Measurements from ENCODE around the gene TMPRSS6.

DNA sequence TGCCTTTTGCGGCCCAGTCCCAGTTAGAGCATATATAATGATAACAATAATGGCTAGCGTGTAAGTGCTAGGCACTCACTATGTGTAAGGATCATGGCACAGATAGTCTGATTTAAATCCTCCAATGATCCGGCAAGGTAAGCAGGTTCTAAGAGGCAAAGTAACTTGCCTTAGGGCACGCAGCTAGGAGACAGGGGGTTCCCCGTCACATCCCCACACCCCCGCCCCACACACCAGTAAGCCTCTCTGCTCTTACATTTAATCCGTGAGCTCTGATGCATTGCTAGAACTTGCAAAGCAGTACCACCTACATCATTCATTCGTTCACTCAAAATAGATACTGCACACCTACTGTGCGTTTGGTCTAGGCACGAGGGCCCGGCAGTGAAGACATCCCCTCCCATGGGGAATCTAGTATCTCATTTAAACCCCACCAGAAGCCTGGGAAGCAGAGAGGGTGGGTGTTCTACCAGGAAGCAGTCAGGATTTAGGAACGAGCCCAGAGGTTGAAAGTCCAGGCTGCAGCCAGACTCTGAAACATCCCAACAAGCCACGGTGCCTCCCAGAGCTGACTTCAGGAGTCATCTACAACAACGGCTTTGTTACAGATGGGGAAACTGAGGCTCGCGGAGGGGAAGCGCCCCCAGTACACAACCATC, 20.6 kb downstream of the TMPRSS6 start:
- TF ChIP-seq, protein P1, sequence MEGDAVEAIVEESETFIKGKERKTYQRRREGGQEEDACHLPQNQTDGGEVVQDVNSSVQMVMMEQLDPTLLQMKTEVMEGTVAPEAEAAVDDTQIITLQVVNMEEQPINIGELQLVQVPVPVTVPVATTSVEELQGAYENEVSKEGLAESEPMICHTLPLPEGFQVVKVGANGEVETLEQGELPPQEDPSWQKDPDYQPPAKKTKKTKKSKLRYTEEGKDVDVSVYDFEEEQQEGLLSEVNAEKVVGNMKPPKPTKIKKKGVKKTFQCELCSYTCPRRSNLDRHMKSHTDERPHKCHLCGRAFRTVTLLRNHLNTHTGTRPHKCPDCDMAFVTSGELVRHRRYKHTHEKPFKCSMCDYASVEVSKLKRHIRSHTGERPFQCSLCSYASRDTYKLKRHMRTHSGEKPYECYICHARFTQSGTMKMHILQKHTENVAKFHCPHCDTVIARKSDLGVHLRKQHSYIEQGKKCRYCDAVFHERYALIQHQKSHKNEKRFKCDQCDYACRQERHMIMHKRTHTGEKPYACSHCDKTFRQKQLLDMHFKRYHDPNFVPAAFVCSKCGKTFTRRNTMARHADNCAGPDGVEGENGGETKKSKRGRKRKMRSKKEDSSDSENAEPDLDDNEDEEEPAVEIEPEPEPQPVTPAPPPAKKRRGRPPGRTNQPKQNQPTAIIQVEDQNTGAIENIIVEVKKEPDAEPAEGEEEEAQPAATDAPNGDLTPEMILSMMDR (conservative IDR thresholded peaks at IDR 0.05 in 1 of 2, IDR thresholded peaks at IDR 0.05 in 1 of 2; ENCODE audit: extremely low read depth in 1 of 2, insufficient read depth in 1 of 2, low read depth in 1 of 2, low read length in 2 of 2): no peak
- no peak for TF ChIP-seq EZH2 (IDR thresholded peaks at IDR 0.05; ENCODE audit: borderline replicate concordance, low read length)

Measured in mammary epithelial cell (primary cell).